HG03439 (cell line): ENCODE data around the gene BLOC1S4.
"Not testable (repeated sequence)": the region's sequence is repeated elsewhere in the genome, so short reads cannot be mapped to it uniquely, and the experiment has no call there.

Experiments used
- ATAC-seq: cut with Tn5 transposase; IDR thresholded peaks from one replicate; pipeline ENCODE4 v1.9.1; 2021; ENCODE audit warnings: mild to moderate bottlenecking, moderate library complexity; ENCODE audit not compliant: unreplicated experiment

The BLOC1S4 gene

GRCh38 chr4:6716018-6716911 lies at the start of gene BLOC1S4:
BLOC1S4 (plus strand) TSS chr4:6716174; CDS start chr4:6716210, 36 bp downstream.
- ATAC-seq = peak; percentile 80

- no peak for ATAC-seq
Measured at GRCh38 chr4:6668391-6668790, 47.6 kb upstream of the BLOC1S4 start.

GRCh38 chr4:6671648-6672047 lies 44.3 kb upstream of the BLOC1S4 start:
- no peak for ATAC-seq

- no peak for ATAC-seq
Measured at GRCh38 chr4:6672131-6672530, 43.8 kb upstream of the BLOC1S4 start.

- ATAC-seq = not testable (repeated sequence)
Measured at GRCh38 chr4:6672541-6673190, 43.3 kb upstream of the BLOC1S4 start.

- ATAC-seq = not testable (repeated sequence)
Measured at GRCh38 chr4:6673191-6673659, 42.7 kb upstream of the BLOC1S4 start.

GRCh38 chr4:6673660-6674499 lies 42.1 kb upstream of the BLOC1S4 start:
- peak; percentile 78 for ATAC-seq

- peak; percentile 48 for ATAC-seq
Measured at GRCh38 chr4:6674500-6675149, 41.3 kb upstream of the BLOC1S4 start.

- no peak for ATAC-seq
Measured at GRCh38 chr4:6676722-6677558, 39.0 kb upstream of the BLOC1S4 start.

GRCh38 chr4:6680372-6681034 lies 35.5 kb upstream of the BLOC1S4 start:
- no peak for ATAC-seq

- no peak for ATAC-seq
Measured at GRCh38 chr4:6681191-6681590, 34.8 kb upstream of the BLOC1S4 start.

- ATAC-seq = no peak
Measured at GRCh38 chr4:6682862-6683590, 32.9 kb upstream of the BLOC1S4 start.

GRCh38 chr4:6684656-6685055 lies 31.3 kb upstream of the BLOC1S4 start:
- ATAC-seq = no peak

- no peak for ATAC-seq
Measured at GRCh38 chr4:6686104-6686787, 29.7 kb upstream of the BLOC1S4 start.

GRCh38 chr4:6687947-6688878 lies 27.8 kb upstream of the BLOC1S4 start:
- no peak for ATAC-seq

- no peak for ATAC-seq
Measured at GRCh38 chr4:6688879-6689505, 27.0 kb upstream of the BLOC1S4 start.
